PC-3 (cell line): Measurements from ENCODE around the gene EDRF1.

Experiments used
- EZH2phosphoT487 ChIP-seq: fragments of 300-600 bp; sonication (generic); IDR thresholded peaks from 2 replicates; pipeline ENCODE4 v1.6.1; 2018; ENCODE audit warnings: mild to moderate bottlenecking, antibody characterized with exemption, low read length, borderline replicate concordance
- TF ChIP-seq, protein P1 (sequence below): fragments of 300-600 bp; sonication (generic); conservative IDR thresholded peaks from 2 replicates; pipeline ENCODE4 v1.5.1; 2017; ENCODE audit warnings: antibody characterized with exemption, low read depth, mild to moderate bottlenecking, low read length

DNA sequence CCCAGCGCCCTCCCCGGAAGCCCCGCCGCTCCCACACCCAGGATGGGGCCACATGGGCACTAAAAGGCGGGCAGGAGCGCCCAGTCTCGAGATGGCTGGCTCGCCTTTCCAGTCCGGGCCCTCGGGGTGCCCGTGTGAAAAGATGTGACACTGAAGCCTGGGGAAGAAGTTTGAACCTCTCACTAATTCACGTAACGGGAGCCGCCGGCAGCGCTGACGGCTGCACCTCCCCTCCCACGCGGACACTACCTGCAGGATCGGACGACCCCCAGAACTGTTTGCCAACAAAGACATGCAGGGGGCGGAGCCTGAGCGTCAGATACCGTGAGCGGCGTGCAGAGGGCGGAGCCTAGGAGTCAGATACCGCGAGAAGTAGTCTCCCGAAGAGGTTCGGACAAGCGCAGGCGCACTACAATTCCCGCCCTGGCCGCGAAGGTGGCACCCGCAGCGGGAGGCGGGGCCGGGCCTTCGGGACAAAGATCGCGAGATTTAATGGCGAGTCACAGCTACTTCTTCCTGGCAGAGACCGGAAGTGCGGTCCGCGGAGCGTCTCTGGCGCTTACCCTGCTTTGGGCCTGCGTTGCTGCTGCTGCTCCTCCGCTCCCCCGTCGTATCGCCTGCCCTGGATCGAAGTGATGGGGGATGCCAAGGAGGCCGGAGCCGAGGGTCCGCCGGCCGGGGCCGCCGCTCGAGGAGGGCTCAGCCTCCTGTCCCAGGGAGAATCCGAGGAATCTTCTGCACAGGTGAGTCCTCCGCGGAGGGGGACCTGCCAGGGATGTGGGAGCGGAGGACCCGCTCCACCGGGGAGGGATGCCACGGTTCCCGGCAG lies at the start of gene EDRF1:
- TF ChIP-seq, protein P1, sequence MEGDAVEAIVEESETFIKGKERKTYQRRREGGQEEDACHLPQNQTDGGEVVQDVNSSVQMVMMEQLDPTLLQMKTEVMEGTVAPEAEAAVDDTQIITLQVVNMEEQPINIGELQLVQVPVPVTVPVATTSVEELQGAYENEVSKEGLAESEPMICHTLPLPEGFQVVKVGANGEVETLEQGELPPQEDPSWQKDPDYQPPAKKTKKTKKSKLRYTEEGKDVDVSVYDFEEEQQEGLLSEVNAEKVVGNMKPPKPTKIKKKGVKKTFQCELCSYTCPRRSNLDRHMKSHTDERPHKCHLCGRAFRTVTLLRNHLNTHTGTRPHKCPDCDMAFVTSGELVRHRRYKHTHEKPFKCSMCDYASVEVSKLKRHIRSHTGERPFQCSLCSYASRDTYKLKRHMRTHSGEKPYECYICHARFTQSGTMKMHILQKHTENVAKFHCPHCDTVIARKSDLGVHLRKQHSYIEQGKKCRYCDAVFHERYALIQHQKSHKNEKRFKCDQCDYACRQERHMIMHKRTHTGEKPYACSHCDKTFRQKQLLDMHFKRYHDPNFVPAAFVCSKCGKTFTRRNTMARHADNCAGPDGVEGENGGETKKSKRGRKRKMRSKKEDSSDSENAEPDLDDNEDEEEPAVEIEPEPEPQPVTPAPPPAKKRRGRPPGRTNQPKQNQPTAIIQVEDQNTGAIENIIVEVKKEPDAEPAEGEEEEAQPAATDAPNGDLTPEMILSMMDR, result no peak
- TF ChIP-seq EZH2phosphoT487, result no peak
